ENCODE data around the gene DAB2.

Gene DAB2

DNA sequence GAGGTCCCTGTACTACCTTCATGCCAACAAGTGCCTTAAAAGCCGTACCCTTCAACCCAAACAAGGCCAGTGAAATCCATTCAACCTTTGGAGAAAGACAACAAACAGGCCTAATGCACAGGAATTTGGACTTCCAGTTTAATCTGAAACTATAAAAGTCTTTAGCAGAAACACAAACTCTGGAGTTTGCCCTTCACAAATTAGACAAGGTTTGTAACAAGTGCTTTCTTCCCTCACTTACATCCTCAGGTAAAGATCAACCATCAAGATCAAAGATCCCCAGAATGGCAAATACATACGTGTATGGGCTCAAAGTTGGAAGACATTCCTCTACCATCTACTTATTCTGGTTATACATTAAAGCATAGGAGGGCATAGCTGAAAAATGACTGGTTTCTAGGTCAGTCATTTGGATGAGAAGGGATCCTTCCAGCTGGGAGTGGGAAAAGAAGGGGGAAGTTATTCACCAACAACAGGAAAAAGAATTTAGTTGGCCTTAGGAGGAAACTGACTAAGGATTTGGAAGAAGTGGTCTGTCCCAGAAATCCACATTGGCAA, 2.0 kb downstream of the DAB2 start:
- Histone ChIP-seq H3K9me2 (replicated peaks; ENCODE audit: control insufficient read depth, low read length) (no peaks in the 10 kb centered on the region), H3K36me3 (ENCODE audit: control insufficient read depth, low read length) (no peaks in the 10 kb centered on the region), H3K27me3 (ENCODE audit: control insufficient read depth, low read length) (no peaks in the 10 kb centered on the region), H4K20me1 (ENCODE audit: control insufficient read depth, insufficient read depth, low read depth, low read length) (no peaks in the 10 kb centered on the region), H3K4me2 (ENCODE audit: low read length) (no peak overlapping the region), H3K4me3 (ENCODE audit: low read length) (no peak overlapping the region), H3F3A (ENCODE audit: control insufficient read depth, insufficient read depth) (no peaks in the 10 kb centered on the region), H3K4me1 (ENCODE audit: control insufficient read depth, low read length) (no peaks in the 10 kb centered on the region), H3K9me3 (ENCODE audit: control insufficient read depth, insufficient read depth, low read length) (no peaks in the 10 kb centered on the region), H3K27ac (ENCODE audit: low read depth, low read length) (no peak overlapping the region), H3K79me2 (ENCODE audit: control insufficient read depth, low read length) (no peaks in the 10 kb centered on the region)
- TF ChIP-seq, protein P1, sequence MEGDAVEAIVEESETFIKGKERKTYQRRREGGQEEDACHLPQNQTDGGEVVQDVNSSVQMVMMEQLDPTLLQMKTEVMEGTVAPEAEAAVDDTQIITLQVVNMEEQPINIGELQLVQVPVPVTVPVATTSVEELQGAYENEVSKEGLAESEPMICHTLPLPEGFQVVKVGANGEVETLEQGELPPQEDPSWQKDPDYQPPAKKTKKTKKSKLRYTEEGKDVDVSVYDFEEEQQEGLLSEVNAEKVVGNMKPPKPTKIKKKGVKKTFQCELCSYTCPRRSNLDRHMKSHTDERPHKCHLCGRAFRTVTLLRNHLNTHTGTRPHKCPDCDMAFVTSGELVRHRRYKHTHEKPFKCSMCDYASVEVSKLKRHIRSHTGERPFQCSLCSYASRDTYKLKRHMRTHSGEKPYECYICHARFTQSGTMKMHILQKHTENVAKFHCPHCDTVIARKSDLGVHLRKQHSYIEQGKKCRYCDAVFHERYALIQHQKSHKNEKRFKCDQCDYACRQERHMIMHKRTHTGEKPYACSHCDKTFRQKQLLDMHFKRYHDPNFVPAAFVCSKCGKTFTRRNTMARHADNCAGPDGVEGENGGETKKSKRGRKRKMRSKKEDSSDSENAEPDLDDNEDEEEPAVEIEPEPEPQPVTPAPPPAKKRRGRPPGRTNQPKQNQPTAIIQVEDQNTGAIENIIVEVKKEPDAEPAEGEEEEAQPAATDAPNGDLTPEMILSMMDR (IDR thresholded peaks at IDR 0.05; ENCODE audit: low read depth, low read length, poor library complexity, severe bottlenecking), result no peak
- no peak for TF ChIP-seq EZH2phosphoT487 (IDR thresholded peaks at IDR 0.05; ENCODE audit: borderline replicate concordance, low read length)

DNA sequence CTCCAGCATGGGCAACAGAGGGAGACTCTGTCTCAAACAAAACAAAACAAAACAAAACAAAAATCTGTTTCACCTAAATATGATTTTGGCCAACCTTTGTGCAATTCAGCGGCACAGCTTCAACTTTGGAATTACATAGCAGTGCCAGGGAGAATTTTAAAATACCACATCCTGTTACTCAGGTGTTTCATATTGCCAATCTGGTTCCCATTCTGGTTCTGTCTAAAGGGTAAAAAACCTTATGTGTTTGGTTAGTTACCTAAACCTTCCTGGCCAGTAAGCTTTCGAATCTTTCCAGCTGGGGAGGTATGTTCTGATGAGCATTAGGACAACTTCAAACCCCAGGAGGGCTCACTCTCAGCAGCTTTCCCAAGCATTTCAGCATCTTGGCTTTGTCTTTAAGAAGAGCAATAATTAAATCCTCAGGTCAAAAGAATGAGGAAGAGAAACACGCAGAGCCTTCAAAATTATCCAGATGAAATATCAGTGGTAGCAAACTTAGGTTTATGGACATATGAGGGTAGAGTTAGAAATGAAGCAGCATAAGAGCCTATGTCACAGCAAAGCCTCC, 2.7 kb downstream of the DAB2 start:
- no peak overlapping the region for H3K4me2 ChIP-seq (ENCODE audit: low read length)

GRCh38 chr5:39420482-39421145, 4.2 kb downstream of the DAB2 start:
- Histone ChIP-seq H3K4me2 (ENCODE audit: low read length) (no peak overlapping the region), H3F3A (ENCODE audit: control insufficient read depth, insufficient read depth) (no peaks in the 10 kb centered on the region), H3K27ac (ENCODE audit: low read depth, low read length) (no peak overlapping the region), H4K20me1 (ENCODE audit: control insufficient read depth, insufficient read depth, low read depth, low read length) (no peaks in the 10 kb centered on the region), H3K27me3 (ENCODE audit: control insufficient read depth, low read length) (no peaks in the 10 kb centered on the region), H3K9me2 (replicated peaks; ENCODE audit: control insufficient read depth, low read length) (no peaks in the 10 kb centered on the region), H3K4me1 (ENCODE audit: control insufficient read depth, low read length) (no peaks in the 10 kb centered on the region), H3K4me3 (ENCODE audit: low read length) (no peak overlapping the region), H3K36me3 (ENCODE audit: control insufficient read depth, low read length) (no peaks in the 10 kb centered on the region), H3K79me2 (ENCODE audit: control insufficient read depth, low read length) (no peaks in the 10 kb centered on the region), H3K9me3 (ENCODE audit: control insufficient read depth, insufficient read depth, low read length) (no peaks in the 10 kb centered on the region)
- TF ChIP-seq, protein P1 (IDR thresholded peaks at IDR 0.05; ENCODE audit: low read depth, low read length, poor library complexity, severe bottlenecking), result no peak
- no peak for TF ChIP-seq EZH2phosphoT487 (IDR thresholded peaks at IDR 0.05; ENCODE audit: borderline replicate concordance, low read length)

More for the DNA sequence above, 2.7 kb downstream of the DAB2 start:
- no peaks in the 10 kb centered on the region for H3K9me3 ChIP-seq (ENCODE audit: control insufficient read depth, insufficient read depth, low read length)
- H3K36me3 ChIP-seq (ENCODE audit: control insufficient read depth, low read length), result no peaks in the 10 kb centered on the region
- no peaks in the 10 kb centered on the region for H3K79me2 ChIP-seq (ENCODE audit: control insufficient read depth, low read length)
- no peak for TF ChIP-seq EZH2phosphoT487 (IDR thresholded peaks at IDR 0.05; ENCODE audit: borderline replicate concordance, low read length)
- TF ChIP-seq, protein P1 (IDR thresholded peaks at IDR 0.05; ENCODE audit: low read depth, low read length, poor library complexity, severe bottlenecking), result no peak
- no peak overlapping the region for H3K4me3 ChIP-seq (ENCODE audit: low read length)
- no peaks in the 10 kb centered on the region for H4K20me1 ChIP-seq (ENCODE audit: control insufficient read depth, insufficient read depth, low read depth, low read length)
- H3K27me3 ChIP-seq (ENCODE audit: control insufficient read depth, low read length), result no peaks in the 10 kb centered on the region
- H3K9me2 ChIP-seq (replicated peaks; ENCODE audit: control insufficient read depth, low read length), result no peaks in the 10 kb centered on the region
- H3K27ac ChIP-seq (ENCODE audit: low read depth, low read length), result no peak overlapping the region
- no peaks in the 10 kb centered on the region for H3F3A ChIP-seq (ENCODE audit: control insufficient read depth, insufficient read depth)
- no peaks in the 10 kb centered on the region for H3K4me1 ChIP-seq (ENCODE audit: control insufficient read depth, low read length)
